ENCODE data around the gene RNF25.

The RNF25 gene

DNA sequence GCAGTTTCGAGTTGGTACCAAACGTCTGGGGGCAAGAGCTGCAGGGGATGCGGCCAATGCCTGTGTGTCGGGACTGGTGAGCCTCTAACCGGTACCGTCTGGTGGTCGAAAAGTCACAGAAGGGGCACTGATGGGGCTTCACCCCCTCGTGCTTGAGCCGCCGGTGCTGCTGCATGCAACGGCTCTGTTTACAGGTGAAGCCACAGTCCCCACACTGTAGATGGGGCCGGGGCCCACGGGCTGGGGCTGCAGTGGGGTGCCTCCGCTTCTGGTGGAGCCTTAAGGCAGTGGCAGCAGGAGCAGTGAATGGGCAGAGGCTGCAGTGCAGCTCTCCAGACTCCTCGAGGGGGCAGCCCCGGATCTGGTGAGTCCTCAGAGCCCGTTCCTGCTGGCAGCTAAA, 29.0 kb downstream of the RNF25 start:
- POLR2A ChIA-PET = interaction anchor here (1.1 kb wide), 1 partner anchor 11 kb away, joined by 3 read pairs; no protein-coding TSS in a partner anchor
- Histone ChIP-seq H3K27ac (ENCODE audit: extremely low read depth, low read depth, low read length) (no peak overlapping the region), H3K36me3 (ENCODE audit: control insufficient read depth in 2 of 2, insufficient read depth in 1 of 2, low read length in 2 of 2) (peaks cover 36 to 92% of the 10 kb centered on the region in 2 experiments), H3K9me3 (ENCODE audit: control insufficient read depth, insufficient read depth, low read depth, low read length) (no peaks in the 10 kb centered on the region), H3K4me3 (ENCODE audit: low read depth, low read length) (no peak overlapping the region), H3K4me1 (ENCODE audit: control insufficient read depth, insufficient read depth, low read length) (no peaks in the 10 kb centered on the region)
- CTCF ChIA-PET = no interaction called here
- TF ChIP-seq ZBTB20 (tag by site-specific recombination; IDR thresholded peaks at IDR 0.05) (no peak), ZNF302 (tag by site-specific recombination; IDR thresholded peaks at IDR 0.05; ENCODE audit: low read depth) (no peak), REPIN1 (tag by site-specific recombination; IDR thresholded peaks at IDR 0.05; ENCODE audit: low read depth) (no peak), ZNF621 (tag by site-specific recombination; IDR thresholded peaks at IDR 0.05) (no peak), YY2 (tag by site-specific recombination; IDR thresholded peaks at IDR 0.05) (no peak), RBAK (tag by site-specific recombination; IDR thresholded peaks at IDR 0.05) (no peak), ZNF211 (tag by site-specific recombination; IDR thresholded peaks at IDR 0.05; ENCODE audit: low read depth) (no peak), HOXA7 (CRISPR knock-in tag; IDR thresholded peaks at IDR 0.05; ENCODE audit: borderline replicate concordance) (no peak), ZNF335 (tag by site-specific recombination; conservative IDR thresholded peaks at IDR 0.05) (no peak), ZNF624 (tag by site-specific recombination; IDR thresholded peaks at IDR 0.05) (no peak), GFI1B (tag by site-specific recombination; IDR thresholded peaks at IDR 0.05) (no peak), ZNF266 (tag by site-specific recombination; IDR thresholded peaks at IDR 0.05; ENCODE audit: low read depth) (no peak), ZNF423 (tag by site-specific recombination; IDR thresholded peaks at IDR 0.05) (no peak), ZIC2 (tag by site-specific recombination; IDR thresholded peaks at IDR 0.05) (no peak)
- TF ChIP-seq, protein P1, sequence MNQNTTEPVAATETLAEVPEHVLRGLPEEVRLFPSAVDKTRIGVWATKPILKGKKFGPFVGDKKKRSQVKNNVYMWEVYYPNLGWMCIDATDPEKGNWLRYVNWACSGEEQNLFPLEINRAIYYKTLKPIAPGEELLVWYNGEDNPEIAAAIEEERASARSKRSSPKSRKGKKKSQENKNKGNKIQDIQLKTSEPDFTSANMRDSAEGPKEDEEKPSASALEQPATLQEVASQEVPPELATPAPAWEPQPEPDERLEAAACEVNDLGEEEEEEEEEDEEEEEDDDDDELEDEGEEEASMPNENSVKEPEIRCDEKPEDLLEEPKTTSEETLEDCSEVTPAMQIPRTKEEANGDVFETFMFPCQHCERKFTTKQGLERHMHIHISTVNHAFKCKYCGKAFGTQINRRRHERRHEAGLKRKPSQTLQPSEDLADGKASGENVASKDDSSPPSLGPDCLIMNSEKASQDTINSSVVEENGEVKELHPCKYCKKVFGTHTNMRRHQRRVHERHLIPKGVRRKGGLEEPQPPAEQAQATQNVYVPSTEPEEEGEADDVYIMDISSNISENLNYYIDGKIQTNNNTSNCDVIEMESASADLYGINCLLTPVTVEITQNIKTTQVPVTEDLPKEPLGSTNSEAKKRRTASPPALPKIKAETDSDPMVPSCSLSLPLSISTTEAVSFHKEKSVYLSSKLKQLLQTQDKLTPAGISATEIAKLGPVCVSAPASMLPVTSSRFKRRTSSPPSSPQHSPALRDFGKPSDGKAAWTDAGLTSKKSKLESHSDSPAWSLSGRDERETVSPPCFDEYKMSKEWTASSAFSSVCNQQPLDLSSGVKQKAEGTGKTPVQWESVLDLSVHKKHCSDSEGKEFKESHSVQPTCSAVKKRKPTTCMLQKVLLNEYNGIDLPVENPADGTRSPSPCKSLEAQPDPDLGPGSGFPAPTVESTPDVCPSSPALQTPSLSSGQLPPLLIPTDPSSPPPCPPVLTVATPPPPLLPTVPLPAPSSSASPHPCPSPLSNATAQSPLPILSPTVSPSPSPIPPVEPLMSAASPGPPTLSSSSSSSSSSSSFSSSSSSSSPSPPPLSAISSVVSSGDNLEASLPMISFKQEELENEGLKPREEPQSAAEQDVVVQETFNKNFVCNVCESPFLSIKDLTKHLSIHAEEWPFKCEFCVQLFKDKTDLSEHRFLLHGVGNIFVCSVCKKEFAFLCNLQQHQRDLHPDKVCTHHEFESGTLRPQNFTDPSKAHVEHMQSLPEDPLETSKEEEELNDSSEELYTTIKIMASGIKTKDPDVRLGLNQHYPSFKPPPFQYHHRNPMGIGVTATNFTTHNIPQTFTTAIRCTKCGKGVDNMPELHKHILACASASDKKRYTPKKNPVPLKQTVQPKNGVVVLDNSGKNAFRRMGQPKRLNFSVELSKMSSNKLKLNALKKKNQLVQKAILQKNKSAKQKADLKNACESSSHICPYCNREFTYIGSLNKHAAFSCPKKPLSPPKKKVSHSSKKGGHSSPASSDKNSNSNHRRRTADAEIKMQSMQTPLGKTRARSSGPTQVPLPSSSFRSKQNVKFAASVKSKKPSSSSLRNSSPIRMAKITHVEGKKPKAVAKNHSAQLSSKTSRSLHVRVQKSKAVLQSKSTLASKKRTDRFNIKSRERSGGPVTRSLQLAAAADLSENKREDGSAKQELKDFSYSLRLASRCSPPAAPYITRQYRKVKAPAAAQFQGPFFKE (tag by site-specific recombination; IDR thresholded peaks at IDR 0.05; ENCODE audit: borderline replicate concordance) = no peak
- TF ChIP-seq, protein P2, sequence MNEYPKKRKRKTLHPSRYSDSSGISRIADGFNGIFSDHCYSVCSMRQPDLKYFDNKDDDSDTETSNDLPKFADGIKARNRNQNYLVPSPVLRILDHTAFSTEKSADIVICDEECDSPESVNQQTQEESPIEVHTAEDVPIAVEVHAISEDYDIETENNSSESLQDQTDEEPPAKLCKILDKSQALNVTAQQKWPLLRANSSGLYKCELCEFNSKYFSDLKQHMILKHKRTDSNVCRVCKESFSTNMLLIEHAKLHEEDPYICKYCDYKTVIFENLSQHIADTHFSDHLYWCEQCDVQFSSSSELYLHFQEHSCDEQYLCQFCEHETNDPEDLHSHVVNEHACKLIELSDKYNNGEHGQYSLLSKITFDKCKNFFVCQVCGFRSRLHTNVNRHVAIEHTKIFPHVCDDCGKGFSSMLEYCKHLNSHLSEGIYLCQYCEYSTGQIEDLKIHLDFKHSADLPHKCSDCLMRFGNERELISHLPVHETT (tag by site-specific recombination; IDR thresholded peaks at IDR 0.05) = no peak
- TF ChIP-seq, protein P3, sequence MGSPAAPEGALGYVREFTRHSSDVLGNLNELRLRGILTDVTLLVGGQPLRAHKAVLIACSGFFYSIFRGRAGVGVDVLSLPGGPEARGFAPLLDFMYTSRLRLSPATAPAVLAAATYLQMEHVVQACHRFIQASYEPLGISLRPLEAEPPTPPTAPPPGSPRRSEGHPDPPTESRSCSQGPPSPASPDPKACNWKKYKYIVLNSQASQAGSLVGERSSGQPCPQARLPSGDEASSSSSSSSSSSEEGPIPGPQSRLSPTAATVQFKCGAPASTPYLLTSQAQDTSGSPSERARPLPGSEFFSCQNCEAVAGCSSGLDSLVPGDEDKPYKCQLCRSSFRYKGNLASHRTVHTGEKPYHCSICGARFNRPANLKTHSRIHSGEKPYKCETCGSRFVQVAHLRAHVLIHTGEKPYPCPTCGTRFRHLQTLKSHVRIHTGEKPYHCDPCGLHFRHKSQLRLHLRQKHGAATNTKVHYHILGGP (tag by site-specific recombination; IDR thresholded peaks at IDR 0.05) = no peak
- TF ChIP-seq, protein P4, sequence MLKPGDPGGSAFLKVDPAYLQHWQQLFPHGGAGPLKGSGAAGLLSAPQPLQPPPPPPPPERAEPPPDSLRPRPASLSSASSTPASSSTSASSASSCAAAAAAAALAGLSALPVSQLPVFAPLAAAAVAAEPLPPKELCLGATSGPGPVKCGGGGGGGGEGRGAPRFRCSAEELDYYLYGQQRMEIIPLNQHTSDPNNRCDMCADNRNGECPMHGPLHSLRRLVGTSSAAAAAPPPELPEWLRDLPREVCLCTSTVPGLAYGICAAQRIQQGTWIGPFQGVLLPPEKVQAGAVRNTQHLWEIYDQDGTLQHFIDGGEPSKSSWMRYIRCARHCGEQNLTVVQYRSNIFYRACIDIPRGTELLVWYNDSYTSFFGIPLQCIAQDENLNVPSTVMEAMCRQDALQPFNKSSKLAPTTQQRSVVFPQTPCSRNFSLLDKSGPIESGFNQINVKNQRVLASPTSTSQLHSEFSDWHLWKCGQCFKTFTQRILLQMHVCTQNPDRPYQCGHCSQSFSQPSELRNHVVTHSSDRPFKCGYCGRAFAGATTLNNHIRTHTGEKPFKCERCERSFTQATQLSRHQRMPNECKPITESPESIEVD (tag by site-specific recombination; IDR thresholded peaks at IDR 0.05) = no peak
- TF ChIP-seq, protein P5, sequence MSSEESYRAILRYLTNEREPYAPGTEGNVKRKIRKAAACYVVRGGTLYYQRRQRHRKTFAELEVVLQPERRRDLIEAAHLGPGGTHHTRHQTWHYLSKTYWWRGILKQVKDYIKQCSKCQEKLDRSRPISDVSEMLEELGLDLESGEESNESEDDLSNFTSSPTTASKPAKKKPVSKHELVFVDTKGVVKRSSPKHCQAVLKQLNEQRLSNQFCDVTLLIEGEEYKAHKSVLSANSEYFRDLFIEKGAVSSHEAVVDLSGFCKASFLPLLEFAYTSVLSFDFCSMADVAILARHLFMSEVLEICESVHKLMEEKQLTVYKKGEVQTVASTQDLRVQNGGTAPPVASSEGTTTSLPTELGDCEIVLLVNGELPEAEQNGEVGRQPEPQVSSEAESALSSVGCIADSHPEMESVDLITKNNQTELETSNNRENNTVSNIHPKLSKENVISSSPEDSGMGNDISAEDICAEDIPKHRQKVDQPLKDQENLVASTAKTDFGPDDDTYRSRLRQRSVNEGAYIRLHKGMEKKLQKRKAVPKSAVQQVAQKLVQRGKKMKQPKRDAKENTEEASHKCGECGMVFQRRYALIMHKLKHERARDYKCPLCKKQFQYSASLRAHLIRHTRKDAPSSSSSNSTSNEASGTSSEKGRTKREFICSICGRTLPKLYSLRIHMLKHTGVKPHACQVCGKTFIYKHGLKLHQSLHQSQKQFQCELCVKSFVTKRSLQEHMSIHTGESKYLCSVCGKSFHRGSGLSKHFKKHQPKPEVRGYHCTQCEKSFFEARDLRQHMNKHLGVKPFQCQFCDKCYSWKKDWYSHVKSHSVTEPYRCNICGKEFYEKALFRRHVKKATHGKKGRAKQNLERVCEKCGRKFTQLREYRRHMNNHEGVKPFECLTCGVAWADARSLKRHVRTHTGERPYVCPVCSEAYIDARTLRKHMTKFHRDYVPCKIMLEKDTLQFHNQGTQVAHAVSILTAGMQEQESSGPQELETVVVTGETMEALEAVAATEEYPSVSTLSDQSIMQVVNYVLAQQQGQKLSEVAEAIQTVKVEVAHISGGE (tag by site-specific recombination; conservative IDR thresholded peaks at IDR 0.05; ENCODE audit: low read depth) = no peak
